Loucy (cell line): ENCODE measurements around the gene TSPAN4.

Source experiments
- H2AFZ ChIP-seq: fragments of 200-600 bp; sonication (generic); 2 replicates; pipeline ENCODE4 v1.6.0; 2016; ENCODE audit warnings: antibody characterized with exemption, mild to moderate bottlenecking, low read length, moderate library complexity
- H3F3A ChIP-seq: fragments of 200-600 bp; 2 replicates; pipeline ENCODE4 v1.6.0; 2016; ENCODE audit warnings: antibody characterized with exemption, low read depth, mild to moderate bottlenecking
- H3K27me3 ChIP-seq: fragments of 200-600 bp; sonication (generic); 2 replicates; pipeline ENCODE4 v1.6.1; 2014; ENCODE audit warnings: low read length, mild to moderate bottlenecking; ENCODE audit not compliant: insufficient read depth, poor library complexity, severe bottlenecking
- H3K36me3 ChIP-seq: fragments of 200-600 bp; sonication (generic); 2 replicates; pipeline ENCODE4 v1.6.1; 2016; ENCODE audit warnings: low read length; ENCODE audit not compliant: insufficient read depth
- H3K4me1 ChIP-seq: fragments of 200-600 bp; sonication (generic); 2 replicates; pipeline ENCODE4 v1.5.1; 2014; ENCODE audit warnings: low read length, mild to moderate bottlenecking; ENCODE audit not compliant: insufficient read depth, poor library complexity, severe bottlenecking
- H3K4me2 ChIP-seq: fragments of 200-600 bp; sonication (generic); 2 replicates; pipeline ENCODE4 v1.6.0; 2014; ENCODE audit warnings: antibody characterized with exemption, low read length, low read depth, mild to moderate bottlenecking; ENCODE audit not compliant: poor library complexity, severe bottlenecking
- H3K4me3 ChIP-seq: fragments of 200-600 bp; sonication (generic); 2 replicates; pipeline ENCODE4 v1.5.1; 2014; ENCODE audit warnings: low read length, mild to moderate bottlenecking, mixed read lengths; ENCODE audit not compliant: poor library complexity, severe bottlenecking
- H3K79me2 ChIP-seq: fragments of 200-600 bp; sonication (generic); 2 replicates; pipeline ENCODE4 v1.6.1; 2014; ENCODE audit warnings: low read length; ENCODE audit not compliant: insufficient read depth
- H3K9ac ChIP-seq: fragments of 200-600 bp; sonication (generic); 2 replicates; pipeline ENCODE4 v1.6.0; 2014; ENCODE audit warnings: mild to moderate bottlenecking, low read depth, low read length, moderate library complexity; ENCODE audit not compliant: poor library complexity, severe bottlenecking
- H3K9me2 ChIP-seq: fragments of 200-600 bp; sonication (generic); replicated peaks from 2 replicates; pipeline ENCODE4 v1.6.1; 2016; ENCODE audit warnings: low read depth, low read length, mixed read lengths
- H3K9me3 ChIP-seq: fragments of 200-600 bp; sonication (generic); 2 replicates; pipeline ENCODE4 v1.6.1; 2014; ENCODE audit warnings: mild to moderate bottlenecking, antibody characterized with exemption, low read length, low read depth; ENCODE audit not compliant: insufficient read depth
- H4K20me1 ChIP-seq: fragments of 200-600 bp; sonication (generic); 2 replicates; pipeline ENCODE4 v1.6.0; 2014; ENCODE audit warnings: antibody characterized with exemption, low read length, mild to moderate bottlenecking; ENCODE audit not compliant: insufficient read depth, poor library complexity, severe bottlenecking
- CTCF ChIP-seq: fragments of 200-600 bp; sonication (generic); conservative IDR thresholded peaks from 2 replicates; pipeline ENCODE4 v1.5.1; 2014; ENCODE audit warnings: mild to moderate bottlenecking, antibody characterized with exemption, low read length
- EZH2phosphoT487 ChIP-seq: fragments of 200-600 bp; IDR thresholded peaks from 2 replicates; pipeline ENCODE4 v1.6.1; 2018; ENCODE audit warnings: antibody characterized with exemption, mild to moderate bottlenecking, moderate library complexity, borderline replicate concordance

TSPAN4 gene

DNA sequence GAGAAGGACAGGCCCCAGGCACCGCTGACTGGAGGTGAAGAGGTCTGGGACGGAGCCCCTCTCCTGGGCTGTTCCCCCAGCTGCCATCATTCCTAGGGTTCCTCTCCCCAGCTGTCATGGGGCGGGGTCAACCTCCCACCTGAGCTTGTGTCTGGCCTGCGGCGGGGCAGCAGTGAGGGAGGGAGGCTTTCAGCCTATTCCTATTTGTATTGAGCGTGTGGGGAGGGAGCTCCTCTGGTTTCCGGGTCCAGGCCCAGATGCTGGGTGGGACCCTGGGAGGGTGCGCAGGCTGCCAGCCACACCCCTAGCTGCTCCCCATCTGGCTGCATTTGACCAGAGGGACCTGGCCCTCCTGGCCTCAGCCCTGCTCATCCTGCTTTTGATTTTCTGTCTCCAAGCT, 13.7 kb downstream of the TSPAN4 start:
- no peak for TF ChIP-seq CTCF
- no peak for TF ChIP-seq EZH2phosphoT487
- Histone ChIP-seq H2AFZ (no peak overlapping the region), H3K9me3 (no peaks in the 10 kb centered on the region), H3K9ac (no peak overlapping the region), H3K9me2 (no peaks in the 10 kb centered on the region), H3K4me1 (peaks cover 3% of the 10 kb centered on the region), H4K20me1 (no peaks in the 10 kb centered on the region), H3F3A (no peaks in the 10 kb centered on the region), H3K36me3 (no peaks in the 10 kb centered on the region), H3K27me3 (no peaks in the 10 kb centered on the region), H3K4me2 (no peak overlapping the region), H3K4me3 (no peak overlapping the region), H3K79me2 (no peaks in the 10 kb centered on the region)

- Histone ChIP-seq H3K4me2 (no peak overlapping the region), H4K20me1 (no peaks in the 10 kb centered on the region), H3K9me3 (no peaks in the 10 kb centered on the region), H3F3A (no peaks in the 10 kb centered on the region), H3K36me3 (no peaks in the 10 kb centered on the region), H3K9me2 (no peaks in the 10 kb centered on the region), H2AFZ (no peak overlapping the region), H3K4me1 (peaks cover 3% of the 10 kb centered on the region), H3K27me3 (no peaks in the 10 kb centered on the region), H3K9ac (no peak overlapping the region), H3K79me2 (no peaks in the 10 kb centered on the region), H3K4me3 (no peak overlapping the region)
- TF ChIP-seq CTCF (no peak), EZH2phosphoT487 (no peak)
Observed at GRCh38 chr11:858053-858761, 15.6 kb downstream of the TSPAN4 start.

DNA sequence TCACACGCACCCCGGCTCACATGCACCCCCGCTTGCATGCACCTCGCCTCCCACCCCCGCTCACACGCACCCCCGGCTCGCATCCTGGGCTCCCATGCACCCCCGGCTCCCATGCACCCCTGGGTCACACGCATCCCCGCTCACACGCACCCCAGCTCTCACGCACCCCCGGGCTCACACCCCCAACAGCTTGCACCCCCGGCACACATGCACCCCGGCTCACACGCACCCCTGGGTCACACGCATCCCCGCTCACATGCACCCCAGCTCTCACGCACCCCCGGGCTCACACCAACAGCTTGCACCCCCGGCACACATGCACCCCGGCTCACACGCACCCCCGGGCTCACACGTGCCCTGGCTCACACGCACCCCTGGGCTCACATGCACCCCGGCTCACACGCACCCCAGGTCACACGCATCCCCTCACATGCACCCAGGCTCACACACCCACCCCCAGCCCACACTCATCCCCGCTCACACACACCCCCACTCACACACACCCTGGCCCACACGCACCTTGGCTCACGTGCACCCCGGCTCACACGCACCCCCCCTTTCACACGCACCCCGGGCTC, 16.2 kb downstream of the TSPAN4 start:
- H3K36me3 ChIP-seq, result no peaks in the 10 kb centered on the region
- TF ChIP-seq CTCF (no peak), EZH2phosphoT487 (no peak)
- H3K4me2 ChIP-seq, result no peak overlapping the region
- peaks cover 3% of the 10 kb centered on the region for H3K4me1 ChIP-seq
- no peaks in the 10 kb centered on the region for H3K79me2 ChIP-seq
- H3F3A ChIP-seq, result no peaks in the 10 kb centered on the region
- H2AFZ ChIP-seq, result no peak overlapping the region
- H3K4me3 ChIP-seq, result no peak overlapping the region
- H3K9me3 ChIP-seq, result no peaks in the 10 kb centered on the region
- no peaks in the 10 kb centered on the region for H3K27me3 ChIP-seq
- no peaks in the 10 kb centered on the region for H3K9me2 ChIP-seq
- H3K9ac ChIP-seq, result no peak overlapping the region
- H4K20me1 ChIP-seq, result no peaks in the 10 kb centered on the region
